ENCODE measurements around the gene POPDC3.

DNA sequence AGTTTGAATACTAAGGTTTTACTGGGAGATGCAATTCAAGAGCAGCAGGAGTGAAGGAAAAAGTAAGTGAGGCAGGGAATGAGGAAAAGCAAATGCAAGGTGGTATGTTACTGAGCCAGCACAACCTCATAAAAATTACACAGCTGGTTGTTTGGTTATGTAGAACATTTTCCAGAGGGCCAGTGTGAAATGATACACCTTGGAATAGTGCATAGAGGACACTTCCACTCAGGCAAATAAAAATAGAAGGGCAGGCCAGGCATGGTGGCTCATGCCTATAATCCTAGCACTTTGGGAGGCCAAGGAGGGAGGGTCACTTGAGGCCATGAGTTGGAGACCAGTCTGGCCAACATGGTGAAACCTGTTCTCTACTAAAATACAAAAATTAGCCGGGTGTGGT is 43.4 kb upstream of the POPDC3 start:
- TF ChIP-seq EZH2 (IDR thresholded peaks at IDR 0.05; ENCODE audit: borderline replicate concordance, insufficient read depth, low read length, poor library complexity, severe bottlenecking) (no peak), POLR2AphosphoS5 (IDR thresholded peaks at IDR 0.05) (no peak), RAD21 (conservative IDR thresholded peaks at IDR 0.05) (no peak), EP300 (conservative IDR thresholded peaks at IDR 0.05; ENCODE audit: poor library complexity, severe bottlenecking) (no peak), MXI1 (conservative IDR thresholded peaks at IDR 0.05; ENCODE audit: poor library complexity, severe bottlenecking) (no peak), SMC3 (conservative IDR thresholded peaks at IDR 0.05; ENCODE audit: poor library complexity) (no peak), REST (IDR thresholded peaks at IDR 0.05; ENCODE audit: borderline replicate concordance) (no peak), TAF1 (IDR thresholded peaks at IDR 0.05; ENCODE audit: low read depth) (no peak)
- TF ChIP-seq, protein P1, sequence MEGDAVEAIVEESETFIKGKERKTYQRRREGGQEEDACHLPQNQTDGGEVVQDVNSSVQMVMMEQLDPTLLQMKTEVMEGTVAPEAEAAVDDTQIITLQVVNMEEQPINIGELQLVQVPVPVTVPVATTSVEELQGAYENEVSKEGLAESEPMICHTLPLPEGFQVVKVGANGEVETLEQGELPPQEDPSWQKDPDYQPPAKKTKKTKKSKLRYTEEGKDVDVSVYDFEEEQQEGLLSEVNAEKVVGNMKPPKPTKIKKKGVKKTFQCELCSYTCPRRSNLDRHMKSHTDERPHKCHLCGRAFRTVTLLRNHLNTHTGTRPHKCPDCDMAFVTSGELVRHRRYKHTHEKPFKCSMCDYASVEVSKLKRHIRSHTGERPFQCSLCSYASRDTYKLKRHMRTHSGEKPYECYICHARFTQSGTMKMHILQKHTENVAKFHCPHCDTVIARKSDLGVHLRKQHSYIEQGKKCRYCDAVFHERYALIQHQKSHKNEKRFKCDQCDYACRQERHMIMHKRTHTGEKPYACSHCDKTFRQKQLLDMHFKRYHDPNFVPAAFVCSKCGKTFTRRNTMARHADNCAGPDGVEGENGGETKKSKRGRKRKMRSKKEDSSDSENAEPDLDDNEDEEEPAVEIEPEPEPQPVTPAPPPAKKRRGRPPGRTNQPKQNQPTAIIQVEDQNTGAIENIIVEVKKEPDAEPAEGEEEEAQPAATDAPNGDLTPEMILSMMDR (IDR thresholded peaks at IDR 0.05; ENCODE audit: poor library complexity, severe bottlenecking) = no peak
